Measurements from ENCODE around the gene ETV5.

- TF ChIP-seq POLR2AphosphoS5 (IDR thresholded peaks at IDR 0.05; ENCODE audit: low read depth, low read length) (peak; percentile 90), MXI1 (IDR thresholded peaks at IDR 0.05; ENCODE audit: low read depth, low read length) (no peak), EP300 (IDR thresholded peaks at IDR 0.05; ENCODE audit: borderline replicate concordance in 1 of 2, low read depth in 1 of 2, low read length in 1 of 2) (peak in 1 of 2 experiments; percentile 93; a peak in 2 of 4 replicates), NRF1 (IDR thresholded peaks at IDR 0.05; ENCODE audit: low read depth, low read length) (no peak), SIN3A (IDR thresholded peaks at IDR 0.05; ENCODE audit: borderline replicate concordance, low read depth, low read length) (0 out of 2 replicates have a peak, but pooled peaks have one; percentile 54), EZH2phosphoT487 (IDR thresholded peaks at IDR 0.05; ENCODE audit: borderline replicate concordance, low read depth) (no peak), YY1 (IDR thresholded peaks at IDR 0.05; ENCODE audit: low read depth) (no peak), SMC3 (IDR thresholded peaks at IDR 0.05; ENCODE audit: low read depth, low read length) (no peak)
- TF ChIP-seq, protein P1, sequence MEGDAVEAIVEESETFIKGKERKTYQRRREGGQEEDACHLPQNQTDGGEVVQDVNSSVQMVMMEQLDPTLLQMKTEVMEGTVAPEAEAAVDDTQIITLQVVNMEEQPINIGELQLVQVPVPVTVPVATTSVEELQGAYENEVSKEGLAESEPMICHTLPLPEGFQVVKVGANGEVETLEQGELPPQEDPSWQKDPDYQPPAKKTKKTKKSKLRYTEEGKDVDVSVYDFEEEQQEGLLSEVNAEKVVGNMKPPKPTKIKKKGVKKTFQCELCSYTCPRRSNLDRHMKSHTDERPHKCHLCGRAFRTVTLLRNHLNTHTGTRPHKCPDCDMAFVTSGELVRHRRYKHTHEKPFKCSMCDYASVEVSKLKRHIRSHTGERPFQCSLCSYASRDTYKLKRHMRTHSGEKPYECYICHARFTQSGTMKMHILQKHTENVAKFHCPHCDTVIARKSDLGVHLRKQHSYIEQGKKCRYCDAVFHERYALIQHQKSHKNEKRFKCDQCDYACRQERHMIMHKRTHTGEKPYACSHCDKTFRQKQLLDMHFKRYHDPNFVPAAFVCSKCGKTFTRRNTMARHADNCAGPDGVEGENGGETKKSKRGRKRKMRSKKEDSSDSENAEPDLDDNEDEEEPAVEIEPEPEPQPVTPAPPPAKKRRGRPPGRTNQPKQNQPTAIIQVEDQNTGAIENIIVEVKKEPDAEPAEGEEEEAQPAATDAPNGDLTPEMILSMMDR (IDR thresholded peaks at IDR 0.05): no peak
These were observed 87.1 kb downstream of the ETV5 start for GRCh38 chr3:186021673-186022362.
